Caco-2 (cell line): ENCODE measurements around the gene SMC4. TPM values are rescaled to one million over a fixed set of nuclear protein-coding genes. Genes with fewer than 3 reads are reported as not detected.

ENCODE experiments used
- BruUV-seq: library from RNA; stranded (reverse); fragments of 400-500 nt; replicated peaks from 2 replicates; lab custom pipeline; 2021; lab: Mats Ljungman, UMichigan
- CTCF ChIA-PET: fragments of 300-600 bp; sonication (Branson Sonifier 250); formaldehyde crosslinking; loops from one replicate; lab custom pipeline; 2022; ENCODE audit warnings: antibody characterized with exemption; lab: Charles Lee
- POLR2A ChIA-PET: fragments of 300-600 bp; sonication (Branson Sonifier 250); formaldehyde crosslinking; loops from one replicate; lab custom pipeline; 2022; ENCODE audit warnings: antibody characterized with exemption; lab: Charles Lee
- DNase-seq, 2 experiments: peaks; one replicate each; pipeline versions ENCODE4 v3.0.0 to v3.0.0-alpha.2; 2020 to 2022
- H3K27me3 ChIP-seq: replicated peaks from 2 replicates; pipeline ENCODE4 v1.6.0; 2011; ENCODE audit warnings: low read length; ENCODE audit not compliant: control insufficient read depth, insufficient read depth
- H3K36me3 ChIP-seq: 2 replicates; pipeline ENCODE4 v1.5.1; 2011; ENCODE audit warnings: low read length; ENCODE audit not compliant: control insufficient read depth, insufficient read depth
- H3K4me1 ChIP-seq: fragments of 250-450 bp; sonication (Bioruptor Pico); 2 replicates; pipeline ENCODE4 v1.5.1; 2020; ENCODE audit warnings: mild to moderate bottlenecking
- H3K4me3 ChIP-seq: 2 replicates; pipeline ENCODE4 v1.5.1; 2011; ENCODE audit warnings: low read depth, mild to moderate bottlenecking, control low read depth, low read length
- H3K9me3 ChIP-seq: fragments of 250-450 bp; sonication (Bioruptor Pico); 2 replicates; pipeline ENCODE4 v1.5.1; 2020; ENCODE audit warnings: mild to moderate bottlenecking, moderate library complexity
- H3K27ac Mint-ChIP-seq: one replicate; pipeline ENCODE4 v1.8.0; 2022; ENCODE audit warnings: mixed read lengths; ENCODE audit not compliant: unreplicated experiment
- H3K27me3 Mint-ChIP-seq: one replicate; pipeline ENCODE4 v1.8.0; 2022; ENCODE audit warnings: mixed read lengths; ENCODE audit not compliant: insufficient read depth, unreplicated experiment
- H3K36me3 Mint-ChIP-seq: one replicate; pipeline ENCODE4 v1.8.0; 2022; ENCODE audit warnings: mild to moderate bottlenecking, mixed read lengths; ENCODE audit not compliant: insufficient read depth, unreplicated experiment
- H3K4me1 Mint-ChIP-seq: one replicate; pipeline ENCODE4 v1.8.0; 2022; ENCODE audit warnings: low read depth, mixed read lengths; ENCODE audit not compliant: unreplicated experiment
- H3K4me3 Mint-ChIP-seq: one replicate; pipeline ENCODE4 v1.8.0; 2022; ENCODE audit warnings: mild to moderate bottlenecking, moderate library complexity, mixed read lengths; ENCODE audit not compliant: unreplicated experiment
- H3K9me3 Mint-ChIP-seq: one replicate; pipeline ENCODE4 v1.8.0; 2022; ENCODE audit warnings: mixed read lengths; ENCODE audit not compliant: unreplicated experiment
- CTCF ChIP-seq, 2 experiments: fragments of 200-600 bp in 1 of 2; IDR thresholded peaks; 1 replicate in 1 of 2; 2 replicates in 1 of 2; pipeline versions ENCODE4 v1.5.1 to v1.8.0; 2011 to 2022; ENCODE audit warnings: antibody characterized with exemption in 1 of 2, control low read depth in 1 of 2, inconsistent platforms in 1 of 2, low read depth in 1 of 2, low read length in 1 of 2, mild to moderate bottlenecking in 1 of 2, moderate library complexity in 1 of 2; ENCODE audit not compliant: insufficient read depth in 1 of 2, severe bottlenecking in 1 of 2, unreplicated experiment in 1 of 2
- intact Hi-C: fragments of 100-400 bp; cut with micrococcal nuclease; formaldehyde crosslinking; loops from one replicate; pipeline ENCODE4 v1.10.0; 2022; ENCODE audit not compliant: unreplicated experiment
- total RNA-seq: library from RNA; stranded (reverse); gene quantifications from 2 replicates; pipeline ENCODE4 v1.2.3, GENCODE V29; 2022

Gene SMC4
- total RNA-seq, 1 experiment from 2014 or later, result 133 TPM

- intact Hi-C loops, result no loop called here
- no peaks in the 10 kb centered on the region for H3K9me3 ChIP-seq
- H3K27me3 ChIP-seq, result no peaks in the 10 kb centered on the region
- Mint-ChIP-seq H3K4me1 (peaks cover 17% of the 10 kb centered on the region), H3K27ac (no peak overlapping the region), H3K9me3 (no peaks in the 10 kb centered on the region), H3K4me3 (no peak overlapping the region), H3K27me3 (no peaks in the 10 kb centered on the region), H3K36me3 (peaks cover 3% of the 10 kb centered on the region)
- BruUV-seq, result no TSS peak
- ChIA-PET CTCF (no interaction called here), POLR2A (no interaction called here)
- no peak for TF ChIP-seq CTCF (IDR thresholded peaks at IDR 0.05; ENCODE audit: insufficient read depth in 1 of 2, low read depth in 1 of 2, low read length in 1 of 2, severe bottlenecking in 1 of 2, unreplicated experiment in 1 of 2)
- no peak for DNase-seq
- H3K4me1 ChIP-seq, result peaks cover 6% of the 10 kb centered on the region; the same call in 1 of the 2 replicates
- no peak overlapping the region for H3K4me3 ChIP-seq
- no peaks in the 10 kb centered on the region for H3K36me3 ChIP-seq
These were observed 14.7 kb upstream of the SMC4 start for GRCh38 chr3:160384639-160385318.

- H3K36me3 ChIP-seq, result no peaks in the 10 kb centered on the region
- no peak overlapping the region for H3K4me3 ChIP-seq
- peaks cover 12% of the 10 kb centered on the region for H3K4me1 Mint-ChIP-seq
- intact Hi-C loops, result no loop called here
- no peaks in the 10 kb centered on the region for H3K36me3 Mint-ChIP-seq
- POLR2A ChIA-PET, result no interaction called here
- no peak for TF ChIP-seq CTCF (IDR thresholded peaks at IDR 0.05; ENCODE audit: insufficient read depth in 1 of 2, low read depth in 1 of 2, low read length in 1 of 2, severe bottlenecking in 1 of 2, unreplicated experiment in 1 of 2)
- H3K9me3 ChIP-seq, result no peaks in the 10 kb centered on the region
- no TSS peak for BruUV-seq
- CTCF ChIA-PET, result no interaction called here
- DNase-seq, result no peak
- H3K4me3 Mint-ChIP-seq, result no peak overlapping the region
- no peaks in the 10 kb centered on the region for H3K27me3 ChIP-seq
- H3K27ac Mint-ChIP-seq, result no peak overlapping the region
- peaks cover 6% of the 10 kb centered on the region; the same call in 1 of the 2 replicates for H3K4me1 ChIP-seq
- H3K27me3 Mint-ChIP-seq, result no peaks in the 10 kb centered on the region
- no peaks in the 10 kb centered on the region for H3K9me3 Mint-ChIP-seq
These were observed 8.8 kb upstream of the SMC4 start for GRCh38 chr3:160390565-160391138.

GRCh38 chr3:160392798-160393197 is 6.7 kb upstream of the SMC4 start:
- no peaks in the 10 kb centered on the region for H3K36me3 ChIP-seq
- ChIA-PET POLR2A (no interaction called here), CTCF (no interaction called here)
- Mint-ChIP-seq H3K9me3 (no peaks in the 10 kb centered on the region), H3K4me3 (no peak overlapping the region), H3K4me1 (peaks cover 10% of the 10 kb centered on the region), H3K27ac (no peak overlapping the region), H3K27me3 (no peaks in the 10 kb centered on the region), H3K36me3 (no peaks in the 10 kb centered on the region)
- no peak overlapping the region for H3K4me3 ChIP-seq
- H3K4me1 ChIP-seq, result peaks cover 2% of the 10 kb centered on the region; the same call in 1 of the 2 replicates
- no TSS peak for BruUV-seq
- H3K9me3 ChIP-seq, result no peaks in the 10 kb centered on the region
- TF ChIP-seq CTCF (IDR thresholded peaks at IDR 0.05; ENCODE audit: insufficient read depth in 1 of 2, low read depth in 1 of 2, low read length in 1 of 2, severe bottlenecking in 1 of 2, unreplicated experiment in 1 of 2), result no peak
- intact Hi-C loops, result no loop called here
- H3K27me3 ChIP-seq, result no peaks in the 10 kb centered on the region
- no peak for DNase-seq
